ENCODE measurements around the gene MAP2K4. TPM values are rescaled to one million over a fixed set of nuclear protein-coding genes. Genes with fewer than 3 reads are reported as not detected.

MAP2K4 gene
- total RNA-seq, 1 experiment from 2014 or later: 24.4 TPM

GRCh38 chr17:12097326-12097725, 76.6 kb downstream of the MAP2K4 start:
- ChIA-PET CTCF (no interaction called here), POLR2A (no interaction called here)
- Mint-ChIP-seq H3K36me3 (peaks cover 25% of the 10 kb centered on the region), H3K27ac (peak overlapping the region; percentile 11; the same call in 1 of the 2 replicates), H3K4me1 (0 out of 2 replicates have a peak, but pooled peaks cover 5% of the 10 kb centered on the region), H3K9me3 (peaks cover 10% of the 10 kb centered on the region), H3K27me3 (ENCODE audit: low read depth) (no peaks in the 10 kb centered on the region), H3K4me3 (no peak overlapping the region)
- no peak for TF ChIP-seq AFF4 (CRISPR knock-in tag; IDR thresholded peaks at IDR 0.05; ENCODE audit: borderline replicate concordance)
- no peak for TF ChIP-seq ELF4 (CRISPR knock-in tag; IDR thresholded peaks at IDR 0.05; ENCODE audit: low read depth)
- no peak for TF ChIP-seq IRF2 (CRISPR knock-in tag; IDR thresholded peaks at IDR 0.05; ENCODE audit: borderline replicate concordance, low read depth)
- TF ChIP-seq EMX1 (CRISPR knock-in tag; IDR thresholded peaks at IDR 0.05): no peak
- no peak for TF ChIP-seq JAZF1 (CRISPR knock-in tag; IDR thresholded peaks at IDR 0.05)
- no peak for TF ChIP-seq ETV6 (CRISPR knock-in tag; IDR thresholded peaks at IDR 0.05)
- TF ChIP-seq, protein P1, sequence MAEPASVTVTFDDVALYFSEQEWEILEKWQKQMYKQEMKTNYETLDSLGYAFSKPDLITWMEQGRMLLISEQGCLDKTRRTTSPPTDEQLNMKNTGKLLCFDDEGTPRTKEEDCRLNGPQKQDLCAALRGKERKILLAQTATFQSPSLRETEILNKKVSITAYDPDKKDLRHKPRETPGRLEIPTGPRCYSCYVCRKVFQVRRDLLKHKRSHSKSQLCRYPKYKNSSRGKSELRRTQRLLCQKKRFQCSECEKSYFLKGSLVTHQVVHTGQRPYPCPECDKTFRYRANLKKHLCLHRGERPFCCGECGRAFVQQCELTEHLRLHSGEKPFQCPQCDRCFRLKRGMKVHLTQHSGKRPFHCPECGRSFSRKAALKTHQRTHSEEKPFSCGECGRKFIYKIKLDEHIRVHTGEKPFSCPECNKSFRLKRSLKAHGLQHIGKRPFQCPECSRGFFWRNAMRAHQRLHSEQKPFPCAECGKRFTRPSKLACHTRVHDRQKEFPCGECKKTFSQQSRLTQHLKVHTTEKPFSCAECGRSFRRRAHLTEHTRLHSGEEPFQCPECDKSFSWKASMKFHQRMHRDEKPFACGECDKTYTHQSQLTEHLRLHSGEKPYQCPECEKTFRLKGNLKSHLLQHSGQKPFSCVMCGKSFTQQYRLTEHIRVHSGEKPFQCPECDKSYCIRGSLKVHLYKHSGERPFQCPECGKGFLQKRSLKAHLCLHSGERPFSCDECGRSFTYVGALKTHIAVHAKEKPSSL (CRISPR knock-in tag; conservative IDR thresholded peaks at IDR 0.05): no peak
- TF ChIP-seq KAT7 (CRISPR knock-in tag; IDR thresholded peaks at IDR 0.05; ENCODE audit: borderline replicate concordance): no peak
- no peak for DNase-seq (ENCODE audit: low spot score)
- no peak for ATAC-seq

DNA sequence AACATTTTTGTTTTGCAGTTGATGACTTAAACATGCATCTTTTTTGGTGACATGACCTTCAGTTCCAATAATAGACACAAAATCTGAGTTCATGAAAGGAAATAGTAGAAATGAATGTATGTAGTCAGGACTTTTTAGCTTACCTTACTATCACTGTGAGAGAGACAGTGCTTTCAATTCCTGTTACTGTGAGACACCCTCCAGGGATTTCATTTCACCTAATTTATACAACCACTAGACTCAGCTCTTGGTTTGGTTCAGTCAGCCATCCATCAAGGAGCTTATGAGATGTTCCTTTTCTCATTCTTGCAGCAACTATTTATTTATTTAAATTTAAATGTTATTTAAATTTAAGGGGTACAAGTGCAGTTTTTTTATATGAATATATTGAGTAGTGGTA, 77.9 kb downstream of the MAP2K4 start:
- CTCF ChIA-PET: no interaction called here
- Mint-ChIP-seq H3K36me3 (peaks cover 25% of the 10 kb centered on the region), H3K9me3 (peaks cover 10% of the 10 kb centered on the region)

More for the DNA sequence above, 77.9 kb downstream of the MAP2K4 start:
- 0 out of 2 replicates have a peak, but pooled peaks cover 5% of the 10 kb centered on the region for H3K4me1 Mint-ChIP-seq
- H3K27ac Mint-ChIP-seq: no peak overlapping the region
- H3K4me3 Mint-ChIP-seq: no peak overlapping the region
- H3K27me3 Mint-ChIP-seq (ENCODE audit: low read depth): no peaks in the 10 kb centered on the region
- POLR2A ChIA-PET: no interaction called here
- DNase-seq (ENCODE audit: low spot score): no peak
- TF ChIP-seq CDX4 (CRISPR knock-in tag; IDR thresholded peaks at IDR 0.05; ENCODE audit: borderline replicate concordance) (no peak), ESRRA (CRISPR knock-in tag; IDR thresholded peaks at IDR 0.05; ENCODE audit: borderline replicate concordance) (no peak), ZSCAN18 (CRISPR knock-in tag; IDR thresholded peaks at IDR 0.05) (no peak)
- TF ChIP-seq, protein P2, sequence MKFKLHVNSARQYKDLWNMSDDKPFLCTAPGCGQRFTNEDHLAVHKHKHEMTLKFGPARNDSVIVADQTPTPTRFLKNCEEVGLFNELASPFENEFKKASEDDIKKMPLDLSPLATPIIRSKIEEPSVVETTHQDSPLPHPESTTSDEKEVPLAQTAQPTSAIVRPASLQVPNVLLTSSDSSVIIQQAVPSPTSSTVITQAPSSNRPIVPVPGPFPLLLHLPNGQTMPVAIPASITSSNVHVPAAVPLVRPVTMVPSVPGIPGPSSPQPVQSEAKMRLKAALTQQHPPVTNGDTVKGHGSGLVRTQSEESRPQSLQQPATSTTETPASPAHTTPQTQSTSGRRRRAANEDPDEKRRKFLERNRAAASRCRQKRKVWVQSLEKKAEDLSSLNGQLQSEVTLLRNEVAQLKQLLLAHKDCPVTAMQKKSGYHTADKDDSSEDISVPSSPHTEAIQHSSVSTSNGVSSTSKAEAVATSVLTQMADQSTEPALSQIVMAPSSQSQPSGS (CRISPR knock-in tag; IDR thresholded peaks at IDR 0.05; ENCODE audit: borderline replicate concordance, low read depth): no peak
- ATAC-seq: no peak
